Fibroblast of the aortic adventitia (primary cell): ENCODE results near the gene PHACTR1. TPM values are rescaled to one million over a fixed set of nuclear protein-coding genes. Genes with fewer than 3 reads are reported as not detected.

ENCODE experiments used
- DNase-seq: peaks from one replicate; pipeline ENCODE4 v3.0.0-alpha.2; 2010; ENCODE audit warnings: low read depth
- H3K4me3 ChIP-seq: 2 replicates; pipeline ENCODE4 v1.5.1; 2011; ENCODE audit warnings: low read depth, mild to moderate bottlenecking, control low read depth, low read length, moderate library complexity
- total RNA-seq: library from RNA; depleted of rRNA; stranded (reverse); fragments of >200 nt; gene quantifications from 2 replicates; pipeline ENCODE4 v1.2.3, GENCODE V29; 2012; ENCODE audit warnings: low replicate concordance
- TF ChIP-seq, protein P1 (sequence below): IDR thresholded peaks from 2 replicates; pipeline ENCODE4 v1.5.1; 2011; ENCODE audit warnings: mild to moderate bottlenecking, low read length, control low read depth, inconsistent platforms; ENCODE audit not compliant: insufficient read depth

PHACTR1 gene
- total RNA-seq, 1 donor: 0.99 TPM

DNA sequence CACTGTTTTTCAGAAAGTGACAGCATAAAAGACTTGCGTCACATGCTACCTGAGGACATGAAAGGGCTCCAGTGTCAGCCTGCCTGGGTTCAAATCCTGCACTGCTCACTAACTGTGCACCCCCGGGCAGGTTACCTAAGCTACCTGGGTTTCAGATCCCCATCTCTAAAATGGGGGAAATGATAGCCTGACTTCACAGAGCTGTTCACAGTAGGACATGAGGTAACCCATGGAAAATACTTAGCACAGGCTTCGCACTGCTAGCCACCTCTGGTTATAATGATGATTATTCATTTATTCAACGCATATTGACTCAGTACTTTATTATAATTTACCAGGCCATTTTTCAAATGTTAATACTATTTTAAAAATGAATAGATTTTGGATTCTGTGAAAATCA lies 588.7 kb downstream of the PHACTR1 start:
- DNase-seq: no peak
- TF ChIP-seq, protein P1, sequence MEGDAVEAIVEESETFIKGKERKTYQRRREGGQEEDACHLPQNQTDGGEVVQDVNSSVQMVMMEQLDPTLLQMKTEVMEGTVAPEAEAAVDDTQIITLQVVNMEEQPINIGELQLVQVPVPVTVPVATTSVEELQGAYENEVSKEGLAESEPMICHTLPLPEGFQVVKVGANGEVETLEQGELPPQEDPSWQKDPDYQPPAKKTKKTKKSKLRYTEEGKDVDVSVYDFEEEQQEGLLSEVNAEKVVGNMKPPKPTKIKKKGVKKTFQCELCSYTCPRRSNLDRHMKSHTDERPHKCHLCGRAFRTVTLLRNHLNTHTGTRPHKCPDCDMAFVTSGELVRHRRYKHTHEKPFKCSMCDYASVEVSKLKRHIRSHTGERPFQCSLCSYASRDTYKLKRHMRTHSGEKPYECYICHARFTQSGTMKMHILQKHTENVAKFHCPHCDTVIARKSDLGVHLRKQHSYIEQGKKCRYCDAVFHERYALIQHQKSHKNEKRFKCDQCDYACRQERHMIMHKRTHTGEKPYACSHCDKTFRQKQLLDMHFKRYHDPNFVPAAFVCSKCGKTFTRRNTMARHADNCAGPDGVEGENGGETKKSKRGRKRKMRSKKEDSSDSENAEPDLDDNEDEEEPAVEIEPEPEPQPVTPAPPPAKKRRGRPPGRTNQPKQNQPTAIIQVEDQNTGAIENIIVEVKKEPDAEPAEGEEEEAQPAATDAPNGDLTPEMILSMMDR: no peak

GRCh38 chr6:13305791-13306190 lies 589.2 kb downstream of the PHACTR1 start:
- DNase-seq: no peak
- TF ChIP-seq, protein P1: no peak
- H3K4me3 ChIP-seq: no peak overlapping the region

More for the DNA sequence above, 588.7 kb downstream of the PHACTR1 start:
- H3K4me3 ChIP-seq: no peak overlapping the region

DNA sequence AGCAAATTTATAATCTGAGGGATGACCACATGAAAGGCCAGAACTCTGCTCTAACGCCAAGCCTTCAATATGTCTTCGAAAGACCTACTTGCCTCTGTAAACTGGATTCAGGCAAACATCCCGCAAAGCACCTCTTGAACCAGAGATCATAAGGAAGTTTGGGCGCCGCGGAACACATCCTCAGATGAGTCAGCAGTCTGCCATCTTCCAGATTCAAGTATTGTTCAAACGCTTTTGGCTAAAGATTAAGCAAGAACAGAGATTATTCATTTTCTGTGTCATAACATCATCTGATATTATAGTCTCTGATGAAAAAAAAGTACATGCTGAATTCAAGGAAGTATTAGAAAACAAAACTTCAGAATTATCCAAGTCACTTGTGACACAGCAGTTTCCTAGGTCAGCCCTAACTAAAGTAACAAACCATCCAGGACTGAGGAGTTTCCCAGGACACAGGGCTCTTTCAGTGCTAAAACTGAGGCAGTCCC lies 591.0 kb downstream of the PHACTR1 start:
- TF ChIP-seq, protein P1: no peak
- peak; percentile 79 for DNase-seq
- H3K4me3 ChIP-seq: no peak overlapping the region

DNA sequence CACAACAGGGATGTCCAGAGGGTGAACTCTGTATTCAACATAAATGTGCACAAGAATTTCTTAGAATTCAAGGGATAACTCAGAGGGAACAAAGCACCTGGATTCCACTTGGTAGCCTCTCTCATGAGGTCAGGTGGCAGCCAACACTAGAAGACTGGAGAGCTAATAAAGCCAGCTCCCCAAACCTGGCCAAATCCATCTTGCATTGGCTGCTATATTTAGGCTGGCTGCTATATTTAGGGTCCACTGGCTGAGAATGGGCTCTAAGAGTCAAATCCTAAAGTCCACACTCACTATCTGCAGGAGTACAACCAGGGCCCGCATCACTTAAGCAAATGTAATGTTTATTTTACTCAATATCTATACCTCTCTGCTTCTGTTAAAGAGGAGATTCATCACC lies 591.8 kb downstream of the PHACTR1 start:
- no peak for DNase-seq
- no peak overlapping the region for H3K4me3 ChIP-seq
- TF ChIP-seq, protein P1: no peak

DNA sequence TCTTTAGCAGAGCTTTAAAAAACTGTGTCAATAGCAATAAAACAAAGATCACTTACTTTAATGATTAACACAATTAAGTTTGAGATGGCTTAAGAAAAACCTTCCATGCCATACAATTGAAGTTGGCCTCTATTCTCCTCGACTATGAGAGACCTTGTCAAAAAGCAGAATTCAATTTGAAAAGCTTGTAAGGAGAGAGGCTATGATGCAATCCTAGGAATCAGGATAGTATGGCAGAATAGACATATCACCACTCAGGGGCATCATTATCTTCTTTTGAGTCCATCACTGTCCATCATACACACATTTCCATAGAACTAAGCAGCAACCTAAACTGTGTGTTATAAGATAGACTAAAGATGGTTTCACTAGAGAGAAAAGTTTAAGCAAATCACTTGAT lies 594.6 kb downstream of the PHACTR1 start:
- DNase-seq: no peak
- TF ChIP-seq, protein P1: no peak
- H3K4me3 ChIP-seq: no peak overlapping the region

GRCh38 chr6:13314806-13315205 lies 598.2 kb downstream of the PHACTR1 start:
- TF ChIP-seq, protein P1: no peak
- H3K4me3 ChIP-seq: no peak overlapping the region
- no peak for DNase-seq

DNA sequence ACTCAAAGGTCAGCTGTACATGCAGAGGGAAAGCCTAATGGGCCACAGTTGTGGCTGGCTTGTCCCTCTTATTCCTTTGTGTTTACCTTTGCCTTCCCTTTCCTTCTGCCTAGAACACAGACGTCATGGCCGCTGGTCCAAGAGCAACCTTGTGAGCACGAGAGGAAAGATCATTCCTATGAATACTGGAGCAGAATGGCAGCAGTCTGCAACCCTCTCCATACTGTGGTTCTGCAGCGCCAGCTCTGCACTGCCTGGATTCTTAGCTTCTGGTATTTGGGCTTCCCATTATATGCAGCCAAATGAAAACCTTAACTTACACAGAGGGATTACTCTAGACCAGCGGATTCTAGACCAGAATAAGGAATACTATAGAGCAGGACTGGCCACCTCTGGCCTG lies 599.3 kb downstream of the PHACTR1 start:
- no peak for DNase-seq
- TF ChIP-seq, protein P1: no peak
- no peak overlapping the region for H3K4me3 ChIP-seq
